ENCODE results near the gene NUP98.
"Not testable (repeated sequence)": the region's sequence is repeated elsewhere in the genome, so short reads cannot be mapped to it uniquely, and the experiment has no call there.

NUP98 gene

DNA sequence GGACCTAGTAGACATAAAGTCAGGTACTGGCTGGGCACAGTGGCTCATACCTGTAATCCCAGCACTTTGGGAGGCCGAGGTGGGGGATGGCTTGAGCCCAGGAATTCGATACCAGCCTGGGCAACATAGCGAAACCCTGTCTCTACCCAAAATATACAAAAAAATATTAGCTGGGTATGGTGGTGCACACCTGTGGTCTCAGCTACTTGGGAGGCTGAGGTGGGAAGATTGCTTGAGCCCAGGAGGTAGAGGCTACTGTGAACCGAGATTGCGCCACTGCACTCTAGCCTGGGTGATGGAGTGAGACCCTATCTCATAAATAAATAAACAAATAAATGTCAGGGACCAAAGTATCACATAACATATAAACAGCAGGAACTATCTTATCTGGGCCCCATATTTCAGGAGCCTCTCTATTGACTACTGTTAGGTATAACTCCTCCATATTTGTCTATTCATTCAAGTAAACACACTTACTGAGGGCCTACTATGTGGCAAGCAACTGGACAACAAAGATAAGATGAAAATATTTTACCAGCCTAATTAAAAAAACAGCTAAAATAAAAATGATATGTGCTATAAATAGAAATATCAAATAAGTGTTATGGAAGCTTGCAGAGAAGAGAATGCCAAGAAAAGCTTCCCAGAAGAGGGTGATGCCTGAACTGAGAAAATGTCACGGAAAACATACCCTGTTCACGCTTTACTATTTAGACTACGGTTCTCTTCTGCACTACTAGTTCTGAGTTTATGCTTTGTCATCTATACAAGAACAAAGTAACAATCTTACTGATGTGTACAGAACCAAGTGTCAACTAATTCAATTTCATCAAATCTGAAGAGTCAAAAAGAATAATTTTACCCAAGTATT, 2.0 kb downstream of the NUP98 start (continued):
- TF ChIP-seq, protein P1, sequence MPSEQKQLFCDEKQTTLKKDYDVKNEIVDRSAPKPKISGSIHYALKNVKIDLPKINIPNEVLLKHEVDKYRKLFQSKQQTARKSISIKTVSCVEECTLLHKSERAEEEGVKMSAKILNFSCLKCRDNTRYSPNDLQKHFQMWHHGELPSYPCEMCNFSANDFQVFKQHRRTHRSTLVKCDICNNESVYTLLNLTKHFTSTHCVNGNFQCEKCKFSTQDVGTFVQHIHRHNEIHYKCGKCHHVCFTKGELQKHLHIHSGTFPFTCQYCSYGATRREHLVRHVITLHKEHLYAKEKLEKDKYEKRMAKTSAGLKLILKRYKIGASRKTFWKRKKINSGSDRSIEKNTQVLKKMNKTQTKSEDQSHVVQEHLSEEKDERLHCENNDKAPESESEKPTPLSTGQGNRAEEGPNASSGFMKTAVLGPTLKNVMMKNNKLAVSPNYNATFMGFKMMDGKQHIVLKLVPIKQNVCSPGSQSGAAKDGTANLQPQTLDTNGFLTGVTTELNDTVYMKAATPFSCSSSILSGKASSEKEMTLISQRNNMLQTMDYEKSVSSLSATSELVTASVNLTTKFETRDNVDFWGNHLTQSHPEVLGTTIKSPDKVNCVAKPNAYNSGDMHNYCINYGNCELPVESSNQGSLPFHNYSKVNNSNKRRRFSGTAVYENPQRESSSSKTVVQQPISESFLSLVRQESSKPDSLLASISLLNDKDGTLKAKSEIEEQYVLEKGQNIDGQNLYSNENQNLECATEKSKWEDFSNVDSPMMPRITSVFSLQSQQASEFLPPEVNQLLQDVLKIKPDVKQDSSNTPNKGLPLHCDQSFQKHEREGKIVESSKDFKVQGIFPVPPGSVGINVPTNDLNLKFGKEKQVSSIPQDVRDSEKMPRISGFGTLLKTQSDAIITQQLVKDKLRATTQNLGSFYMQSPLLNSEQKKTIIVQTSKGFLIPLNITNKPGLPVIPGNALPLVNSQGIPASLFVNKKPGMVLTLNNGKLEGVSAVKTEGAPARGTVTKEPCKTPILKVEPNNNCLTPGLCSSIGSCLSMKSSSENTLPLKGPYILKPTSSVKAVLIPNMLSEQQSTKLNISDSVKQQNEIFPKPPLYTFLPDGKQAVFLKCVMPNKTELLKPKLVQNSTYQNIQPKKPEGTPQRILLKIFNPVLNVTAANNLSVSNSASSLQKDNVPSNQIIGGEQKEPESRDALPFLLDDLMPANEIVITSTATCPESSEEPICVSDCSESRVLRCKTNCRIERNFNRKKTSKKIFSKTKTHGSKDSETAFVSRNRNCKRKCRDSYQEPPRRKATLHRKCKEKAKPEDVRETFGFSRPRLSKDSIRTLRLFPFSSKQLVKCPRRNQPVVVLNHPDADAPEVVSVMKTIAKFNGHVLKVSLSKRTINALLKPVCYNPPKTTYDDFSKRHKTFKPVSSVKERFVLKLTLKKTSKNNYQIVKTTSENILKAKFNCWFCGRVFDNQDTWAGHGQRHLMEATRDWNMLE (tag by site-specific recombination; conservative IDR thresholded peaks at IDR 0.05; ENCODE audit: low read depth), result no peak
- TF ChIP-seq ZNF324 (tag by site-specific recombination; IDR thresholded peaks at IDR 0.05), result no peak
- TF ChIP-seq, protein P2, sequence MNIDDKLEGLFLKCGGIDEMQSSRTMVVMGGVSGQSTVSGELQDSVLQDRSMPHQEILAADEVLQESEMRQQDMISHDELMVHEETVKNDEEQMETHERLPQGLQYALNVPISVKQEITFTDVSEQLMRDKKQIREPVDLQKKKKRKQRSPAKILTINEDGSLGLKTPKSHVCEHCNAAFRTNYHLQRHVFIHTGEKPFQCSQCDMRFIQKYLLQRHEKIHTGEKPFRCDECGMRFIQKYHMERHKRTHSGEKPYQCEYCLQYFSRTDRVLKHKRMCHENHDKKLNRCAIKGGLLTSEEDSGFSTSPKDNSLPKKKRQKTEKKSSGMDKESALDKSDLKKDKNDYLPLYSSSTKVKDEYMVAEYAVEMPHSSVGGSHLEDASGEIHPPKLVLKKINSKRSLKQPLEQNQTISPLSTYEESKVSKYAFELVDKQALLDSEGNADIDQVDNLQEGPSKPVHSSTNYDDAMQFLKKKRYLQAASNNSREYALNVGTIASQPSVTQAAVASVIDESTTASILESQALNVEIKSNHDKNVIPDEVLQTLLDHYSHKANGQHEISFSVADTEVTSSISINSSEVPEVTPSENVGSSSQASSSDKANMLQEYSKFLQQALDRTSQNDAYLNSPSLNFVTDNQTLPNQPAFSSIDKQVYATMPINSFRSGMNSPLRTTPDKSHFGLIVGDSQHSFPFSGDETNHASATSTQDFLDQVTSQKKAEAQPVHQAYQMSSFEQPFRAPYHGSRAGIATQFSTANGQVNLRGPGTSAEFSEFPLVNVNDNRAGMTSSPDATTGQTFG (tag by site-specific recombination; IDR thresholded peaks at IDR 0.05; ENCODE audit: borderline replicate concordance), result no peak

DNA sequence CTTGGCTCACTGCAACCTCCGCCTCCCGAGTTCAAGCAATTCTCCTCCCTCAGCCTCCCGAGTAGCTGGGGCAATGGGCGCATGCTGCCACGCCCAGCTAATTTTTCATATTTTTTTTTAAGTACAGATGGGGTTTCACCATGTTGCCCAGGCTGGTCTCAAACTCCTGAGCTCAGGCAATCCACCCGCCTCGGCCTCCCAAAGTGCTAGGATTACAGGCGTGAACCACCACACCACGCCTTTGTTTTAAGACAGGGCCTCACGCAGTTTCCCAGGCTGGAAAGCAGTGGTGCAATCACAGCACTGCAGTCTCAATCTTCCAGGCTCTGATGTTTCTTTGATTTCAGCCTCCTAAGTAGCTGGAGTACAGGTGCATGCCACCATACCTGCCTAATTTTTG, 3.0 kb downstream of the NUP98 start:
- POLR2A ChIA-PET; H3K4me3 ChIP-seq (ENCODE audit: low read depth, low read length); H3K27ac ChIP-seq (ENCODE audit: extremely low read depth, low read depth, low read length); H3K9me3 ChIP-seq (ENCODE audit: control insufficient read depth, insufficient read depth, low read depth, low read length); H3K4me1 ChIP-seq (ENCODE audit: control insufficient read depth, insufficient read depth, low read length): not testable (repeated sequence)
- CTCF ChIA-PET, result interaction anchor here (0.7 to 3.0 kb wide), 4 partner anchors 13 to 279 kb away, joined by 3 to 13 read pairs (median 3); partner anchors contain the start of gene PGAP2
- H3K36me3 ChIP-seq (ENCODE audit: control insufficient read depth in 2 of 2, insufficient read depth in 1 of 2, low read length in 2 of 2), result peaks cover 16 to 46% of the 10 kb centered on the region in 2 experiments; a peak in 2 of 3 replicates

DNA sequence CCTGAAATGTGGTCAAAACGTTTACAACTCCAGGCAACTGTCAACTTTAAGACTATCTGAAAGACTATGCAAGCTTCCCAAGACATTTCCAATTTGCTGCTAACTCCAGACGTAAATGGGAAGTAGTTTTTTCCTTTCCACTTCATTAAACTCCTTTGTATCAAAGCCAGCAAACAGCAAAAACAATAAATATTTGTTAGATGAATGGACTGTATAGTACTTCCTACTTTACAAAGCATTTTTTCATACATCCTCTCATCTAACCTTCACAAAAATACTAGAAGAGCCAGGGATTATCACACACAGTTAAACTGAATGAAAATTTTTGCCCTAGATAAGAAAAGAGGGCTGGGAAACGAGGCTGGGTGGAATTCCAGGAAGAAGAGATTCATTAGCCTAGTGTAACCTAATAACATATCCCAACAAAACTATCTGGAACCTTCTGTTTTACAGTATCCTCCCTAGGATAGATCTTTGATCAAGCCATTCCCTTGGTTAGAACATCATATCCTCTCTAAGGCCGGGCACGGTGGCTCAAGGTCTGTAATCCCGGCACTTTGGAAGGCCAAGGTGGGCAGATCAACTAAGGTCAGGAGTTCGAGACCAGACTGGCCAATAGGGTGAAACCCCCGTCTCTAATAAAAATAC, 10.4 kb downstream of the NUP98 start:
- TF ChIP-seq, protein P3, sequence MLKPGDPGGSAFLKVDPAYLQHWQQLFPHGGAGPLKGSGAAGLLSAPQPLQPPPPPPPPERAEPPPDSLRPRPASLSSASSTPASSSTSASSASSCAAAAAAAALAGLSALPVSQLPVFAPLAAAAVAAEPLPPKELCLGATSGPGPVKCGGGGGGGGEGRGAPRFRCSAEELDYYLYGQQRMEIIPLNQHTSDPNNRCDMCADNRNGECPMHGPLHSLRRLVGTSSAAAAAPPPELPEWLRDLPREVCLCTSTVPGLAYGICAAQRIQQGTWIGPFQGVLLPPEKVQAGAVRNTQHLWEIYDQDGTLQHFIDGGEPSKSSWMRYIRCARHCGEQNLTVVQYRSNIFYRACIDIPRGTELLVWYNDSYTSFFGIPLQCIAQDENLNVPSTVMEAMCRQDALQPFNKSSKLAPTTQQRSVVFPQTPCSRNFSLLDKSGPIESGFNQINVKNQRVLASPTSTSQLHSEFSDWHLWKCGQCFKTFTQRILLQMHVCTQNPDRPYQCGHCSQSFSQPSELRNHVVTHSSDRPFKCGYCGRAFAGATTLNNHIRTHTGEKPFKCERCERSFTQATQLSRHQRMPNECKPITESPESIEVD (tag by site-specific recombination; IDR thresholded peaks at IDR 0.05), result peak; percentile 74
- no peak for TF ChIP-seq ZNF23 (tag by site-specific recombination; IDR thresholded peaks at IDR 0.05; ENCODE audit: borderline replicate concordance)
- H3K27ac ChIP-seq (ENCODE audit: extremely low read depth, low read depth, low read length), result no peak overlapping the region
- H3K36me3 ChIP-seq (ENCODE audit: control insufficient read depth in 2 of 2, insufficient read depth in 1 of 2, low read length in 2 of 2), result peaks cover 3 to 45% of the 10 kb centered on the region in 2 experiments; a peak in 2 of 3 replicates
- no peak overlapping the region for H3K4me3 ChIP-seq (ENCODE audit: low read depth, low read length)
- H3K9me3 ChIP-seq (ENCODE audit: control insufficient read depth, insufficient read depth, low read depth, low read length), result no peaks in the 10 kb centered on the region
- H3K4me1 ChIP-seq (ENCODE audit: control insufficient read depth, insufficient read depth, low read length), result peaks cover 2% of the 10 kb centered on the region
- ChIA-PET POLR2A (interaction anchor here (1.5 kb wide), 1 partner anchor 9 kb away, joined by 4 read pairs; no protein-coding TSS in a partner anchor), CTCF (no interaction called here)

DNA sequence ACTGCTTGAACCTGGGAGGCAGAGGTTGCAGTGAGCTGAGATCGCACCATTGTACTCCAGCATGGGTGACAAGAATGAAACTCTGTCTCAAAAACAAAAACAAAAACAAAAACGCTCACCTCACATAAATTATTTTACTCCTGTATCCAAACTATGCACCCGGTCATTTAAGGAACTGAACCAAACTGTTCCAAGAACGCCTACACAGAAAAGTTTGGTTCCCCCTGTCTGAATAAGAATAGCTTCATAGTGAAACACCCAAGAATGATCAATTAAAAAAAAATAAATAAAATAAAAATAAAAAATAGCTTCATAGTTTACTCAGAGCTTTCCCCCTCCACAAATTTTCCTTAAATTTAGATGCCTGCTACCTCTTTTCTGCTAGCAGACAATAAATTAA, 13.7 kb downstream of the NUP98 start:
- no peak overlapping the region for H3K27ac ChIP-seq (ENCODE audit: extremely low read depth, low read depth, low read length)
- CTCF ChIA-PET, result interaction anchor here (1.5 kb wide), 1 partner anchor 25 kb away, joined by 9 read pairs; the partner anchor contains the start of gene PGAP2
- TF ChIP-seq IKZF3 (tag by site-specific recombination; IDR thresholded peaks at IDR 0.05), result no peak
- no peak for TF ChIP-seq ZNF600 (tag by site-specific recombination; IDR thresholded peaks at IDR 0.05)
- no peak for TF ChIP-seq ZNF792 (tag by site-specific recombination; IDR thresholded peaks at IDR 0.05)
- no peak for TF ChIP-seq ZNF37A (tag by site-specific recombination; IDR thresholded peaks at IDR 0.05)
- no peak for TF ChIP-seq SCRT2 (tag by site-specific recombination; IDR thresholded peaks at IDR 0.05)
- no peak for TF ChIP-seq ZNF514 (tag by site-specific recombination; IDR thresholded peaks at IDR 0.05)
- TF ChIP-seq MYNN (tag by site-specific recombination; IDR thresholded peaks at IDR 0.05; ENCODE audit: borderline replicate concordance), result no peak
- no peak for TF ChIP-seq ZIC2 (tag by site-specific recombination; IDR thresholded peaks at IDR 0.05)
- no peak for TF ChIP-seq ZNF10 (tag by site-specific recombination; IDR thresholded peaks at IDR 0.05)
- no peak for TF ChIP-seq KLF16 (tag by site-specific recombination; IDR thresholded peaks at IDR 0.05)
- TF ChIP-seq ZNF366 (tag by site-specific recombination; conservative IDR thresholded peaks at IDR 0.05), result no peak
- TF ChIP-seq WT1 (tag by site-specific recombination; IDR thresholded peaks at IDR 0.05), result no peak
- TF ChIP-seq ZNF549 (tag by site-specific recombination; IDR thresholded peaks at IDR 0.05), result no peak
- no peak for TF ChIP-seq ZNF248 (tag by site-specific recombination; IDR thresholded peaks at IDR 0.05)

More for the DNA sequence above, 13.7 kb downstream of the NUP98 start:
- POLR2A ChIA-PET, result interaction anchor here (0.8 to 2.9 kb wide), 2 partner anchors 15 to 51 kb away, joined by 4 to 15 read pairs; partner anchors contain the start of gene NUP98
- no peak overlapping the region for H3K4me3 ChIP-seq (ENCODE audit: low read depth, low read length)
- no peaks in the 10 kb centered on the region for H3K9me3 ChIP-seq (ENCODE audit: control insufficient read depth, insufficient read depth, low read depth, low read length)
- peaks cover 2% of the 10 kb centered on the region for H3K4me1 ChIP-seq (ENCODE audit: control insufficient read depth, insufficient read depth, low read length)
- H3K36me3 ChIP-seq (ENCODE audit: control insufficient read depth in 2 of 2, insufficient read depth in 1 of 2, low read length in 2 of 2), result peaks cover 16 to 52% of the 10 kb centered on the region in 2 experiments; a peak in 2 of 3 replicates

All from HEK293 (cell line).